A673 (cell line): ENCODE data around the gene SYT7. TPM values are rescaled to one million over a fixed set of nuclear protein-coding genes. Genes with fewer than 3 reads are reported as not detected.

Source experiments
- BruUV-seq: library from RNA; stranded (reverse); fragments of 400-500 nt; replicated peaks from 2 replicates; lab custom pipeline; 2021; lab: Mats Ljungman, UMichigan
- CTCF ChIA-PET: fragments of 300-600 bp; sonication (Branson Sonifier 250); formaldehyde crosslinking; loops from one replicate; lab custom pipeline; 2022; ENCODE audit warnings: antibody characterized with exemption; lab: Charles Lee
- POLR2A ChIA-PET: fragments of 300-600 bp; sonication (Branson Sonifier 250); formaldehyde crosslinking; loops from one replicate; lab custom pipeline; 2022; ENCODE audit warnings: antibody characterized with exemption; ENCODE audit not compliant: low non-redundant PET; lab: Charles Lee
- DNase-seq: peaks from one replicate; pipeline ENCODE4 v3.0.0-alpha.2; 2015; ENCODE audit warnings: low spot score
- H3K27ac ChIP-seq: fragments of 200-600 bp; sonication (generic); 2 replicates; pipeline ENCODE4 v1.5.1; 2016; ENCODE audit warnings: mixed run types, low read depth, mild to moderate bottlenecking, mixed read lengths, antibody characterized with exemption, low read length; ENCODE audit not compliant: poor library complexity, severe bottlenecking
- H3K27me3 ChIP-seq: fragments of 200-600 bp; sonication (generic); replicated peaks from 2 replicates; pipeline ENCODE4 v1.6.1; 2017; ENCODE audit warnings: mixed run types, low read depth, mild to moderate bottlenecking, mixed read lengths, antibody characterized with exemption, low read length; ENCODE audit not compliant: insufficient read depth, poor library complexity
- H3K36me3 ChIP-seq: fragments of 200-600 bp; sonication (generic); 2 replicates; pipeline ENCODE4 v1.6.1; 2016; ENCODE audit warnings: mixed run types, mild to moderate bottlenecking, mixed read lengths, antibody characterized with exemption, low read length; ENCODE audit not compliant: insufficient read depth, poor library complexity, severe bottlenecking
- H3K4me1 ChIP-seq: fragments of 200-600 bp; sonication (generic); 2 replicates; pipeline ENCODE4 v1.6.1; 2017; ENCODE audit warnings: mixed run types, mild to moderate bottlenecking, mixed read lengths, antibody characterized with exemption, low read length; ENCODE audit not compliant: insufficient read depth, poor library complexity, severe bottlenecking
- H3K4me3 ChIP-seq: fragments of 200-600 bp; sonication (generic); 2 replicates; pipeline ENCODE4 v1.5.1; 2016; ENCODE audit warnings: low read depth, mixed run types, mild to moderate bottlenecking, mixed read lengths, low read length; ENCODE audit not compliant: poor library complexity, severe bottlenecking
- H3K9me3 ChIP-seq: fragments of 200-600 bp; sonication (generic); 2 replicates; pipeline ENCODE4 v1.6.1; 2016; ENCODE audit warnings: mixed run types, low read depth, mild to moderate bottlenecking, mixed read lengths, antibody characterized with exemption, low read length; ENCODE audit not compliant: poor library complexity, severe bottlenecking
- CTCF ChIP-seq: fragments of 300-800, 200-600 bp; sonication (generic); conservative IDR thresholded peaks from 2 replicates; pipeline ENCODE4 v1.5.1; 2017; ENCODE audit warnings: low read depth, mild to moderate bottlenecking, antibody characterized with exemption, low read length, moderate library complexity, mixed read lengths
- EZH2 ChIP-seq: fragments of 200-600 bp; sonication (generic); IDR thresholded peaks from 2 replicates; pipeline ENCODE4 v1.6.1; 2017; ENCODE audit warnings: borderline replicate concordance, low read depth, mild to moderate bottlenecking, mixed read lengths, antibody characterized with exemption, low read length; ENCODE audit not compliant: poor library complexity, severe bottlenecking
- intact Hi-C: fragments of 100-400 bp; cut with micrococcal nuclease; formaldehyde crosslinking; loops from one replicate; pipeline ENCODE4 v1.10.0; 2022; ENCODE audit not compliant: unreplicated experiment
- total RNA-seq: library from RNA; stranded (reverse); gene quantifications from 2 replicates; pipeline ENCODE4 v1.2.3, GENCODE V29; 2021

SYT7 gene
- total RNA-seq, 1 experiment from 2014 or later, result 1.3 TPM

GRCh38 chr11:61552108-61552635 lies 28.7 kb downstream of the SYT7 start:
- no peak for DNase-seq
- intact Hi-C loops, result no loop called here
- no TSS peak for BruUV-seq

GRCh38 chr11:61551634-61552033 lies 29.2 kb downstream of the SYT7 start:
- peaks cover 21% of the 10 kb centered on the region for H3K4me1 ChIP-seq
- POLR2A ChIA-PET, result no interaction called here

More at GRCh38 chr11:61552108-61552635, 28.7 kb downstream of the SYT7 start:
- Histone ChIP-seq H3K4me1 (peaks cover 21% of the 10 kb centered on the region), H3K4me3 (no peak overlapping the region), H3K9me3 (no peaks in the 10 kb centered on the region), H3K27me3 (peaks cover 28% of the 10 kb centered on the region), H3K27ac (no peak overlapping the region), H3K36me3 (no peaks in the 10 kb centered on the region)
- ChIA-PET CTCF (no interaction called here), POLR2A (no interaction called here)
- TF ChIP-seq CTCF (no peak), EZH2 (no peak)

GRCh38 chr11:61550665-61551227 lies 30.1 kb downstream of the SYT7 start:
- Histone ChIP-seq H3K36me3 (no peaks in the 10 kb centered on the region), H3K9me3 (no peaks in the 10 kb centered on the region), H3K4me3 (no peak overlapping the region), H3K27me3 (peaks cover 18% of the 10 kb centered on the region), H3K27ac (no peak overlapping the region), H3K4me1 (peaks cover 21% of the 10 kb centered on the region)
- ChIA-PET POLR2A (no interaction called here), CTCF (no interaction called here)
- no peak for TF ChIP-seq CTCF
- no peak for TF ChIP-seq EZH2
- intact Hi-C loops, result no loop called here
- no TSS peak for BruUV-seq
- no peak for DNase-seq

More at GRCh38 chr11:61551634-61552033, 29.2 kb downstream of the SYT7 start:
- H3K4me3 ChIP-seq, result no peak overlapping the region
- TF ChIP-seq EZH2 (no peak), CTCF (no peak)
- H3K36me3 ChIP-seq, result no peaks in the 10 kb centered on the region
- H3K27ac ChIP-seq, result no peak overlapping the region
- H3K27me3 ChIP-seq, result peaks cover 27% of the 10 kb centered on the region
- H3K9me3 ChIP-seq, result no peaks in the 10 kb centered on the region
- no TSS peak for BruUV-seq
- intact Hi-C loops, result no loop called here
- CTCF ChIA-PET, result no interaction called here
- DNase-seq, result no peak
